Stimulated activated CD4-positive, alpha-beta T cell treated with anti-CD3 and anti-CD28 coated beads, Interleukin-4, amount 100 ng/mL, for 4 hours (primary cell): ENCODE measurements around the gene KIAA0408.
A peak's percentile ranks its signal among the peaks of the same experiment; 100 is the strongest.

Experiments
- DNase-seq, 2 experiments: peaks; one replicate each; pipeline ENCODE4 v3.0.0-alpha.2; 2020

KIAA0408 gene

DNA sequence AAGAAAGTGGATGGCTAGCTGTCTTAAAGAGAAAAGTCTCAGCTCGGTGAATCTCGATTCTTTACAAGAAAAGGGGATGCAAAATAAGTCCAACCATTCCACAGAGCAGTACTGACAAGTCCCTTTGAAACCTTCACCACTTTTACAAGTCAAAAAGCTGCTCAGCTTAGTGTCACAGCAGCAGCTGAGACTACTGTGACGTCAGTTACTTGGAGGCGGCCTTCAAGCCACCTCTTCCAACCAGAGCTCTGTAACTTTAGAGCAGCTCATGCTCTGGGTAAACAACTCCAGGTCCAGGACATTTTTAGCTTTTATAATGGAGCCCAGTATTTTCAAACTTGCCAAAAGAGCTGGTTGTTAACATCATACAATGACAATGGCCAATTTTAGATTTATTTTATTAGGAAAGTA is at the start of gene KIAA0408:
Gene KIAA0408 (minus strand): TSS at position 159 of the 411 bp plus-strand sequence. CDS start 5,408 bp downstream, outside the sequence.
- DNase-seq, result no peak

DNA sequence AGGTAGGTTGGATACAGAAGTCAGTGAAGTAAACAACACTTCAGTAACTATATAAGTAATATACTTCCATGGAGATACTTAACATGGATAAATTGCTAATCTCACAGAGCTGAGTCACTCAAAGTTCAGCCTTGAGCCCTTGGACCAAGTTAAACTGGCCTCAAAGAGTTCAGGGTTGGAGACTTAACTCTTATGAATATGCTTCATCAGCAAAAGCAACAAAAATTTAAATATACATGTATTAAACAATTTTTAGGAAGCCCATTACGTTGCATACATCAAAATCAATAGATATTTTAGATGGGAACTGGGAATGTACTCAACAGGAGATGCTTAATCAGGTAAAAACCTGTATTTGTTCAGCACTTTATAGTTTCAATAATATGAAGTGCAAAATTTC is 47.7 kb upstream of the KIAA0408 start:
- DNase-seq, result no peak

DNA sequence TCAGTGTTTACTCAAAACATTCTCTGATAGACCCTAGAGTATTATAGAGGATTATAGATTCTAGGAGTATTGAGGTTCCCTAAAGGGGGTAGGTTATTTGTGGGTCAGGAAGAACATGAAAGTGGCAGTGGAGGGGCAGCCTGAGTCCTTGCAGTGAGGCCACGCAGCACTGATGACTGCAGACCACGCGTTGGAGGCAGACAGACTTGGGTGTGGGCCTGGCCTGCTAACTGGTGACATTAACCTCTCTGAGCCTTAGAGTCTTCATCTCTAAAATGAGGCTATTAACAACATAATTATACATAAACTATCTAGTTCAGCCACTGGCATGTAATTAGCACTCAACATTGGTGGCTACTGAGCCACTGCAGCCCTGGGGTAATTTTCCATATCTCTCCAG is 43.8 kb upstream of the KIAA0408 start:
- DNase-seq, result no peak

DNA sequence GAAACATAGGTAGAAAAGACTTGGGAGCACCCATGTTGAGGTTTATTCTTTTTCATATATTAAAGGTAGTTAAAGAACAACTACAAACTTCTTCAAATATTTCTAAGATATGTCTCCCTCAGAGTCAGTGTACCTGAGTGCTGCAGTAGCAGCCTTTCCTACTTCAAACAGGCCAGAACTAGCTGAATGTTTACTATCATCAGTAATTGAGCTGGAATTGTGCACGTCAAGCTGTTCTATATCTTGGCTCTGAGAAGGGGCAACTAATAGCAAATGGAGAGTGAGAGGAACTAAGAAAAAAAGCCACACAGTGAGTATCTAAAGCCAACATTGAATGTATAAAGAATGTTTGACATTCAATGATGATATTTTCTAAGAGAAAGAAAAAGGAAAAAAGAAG is 38.2 kb upstream of the KIAA0408 start:
- DNase-seq, result no peak

GRCh38 chr6:127496471-127496870 is 37.3 kb upstream of the KIAA0408 start:
- DNase-seq, result no peak

DNA sequence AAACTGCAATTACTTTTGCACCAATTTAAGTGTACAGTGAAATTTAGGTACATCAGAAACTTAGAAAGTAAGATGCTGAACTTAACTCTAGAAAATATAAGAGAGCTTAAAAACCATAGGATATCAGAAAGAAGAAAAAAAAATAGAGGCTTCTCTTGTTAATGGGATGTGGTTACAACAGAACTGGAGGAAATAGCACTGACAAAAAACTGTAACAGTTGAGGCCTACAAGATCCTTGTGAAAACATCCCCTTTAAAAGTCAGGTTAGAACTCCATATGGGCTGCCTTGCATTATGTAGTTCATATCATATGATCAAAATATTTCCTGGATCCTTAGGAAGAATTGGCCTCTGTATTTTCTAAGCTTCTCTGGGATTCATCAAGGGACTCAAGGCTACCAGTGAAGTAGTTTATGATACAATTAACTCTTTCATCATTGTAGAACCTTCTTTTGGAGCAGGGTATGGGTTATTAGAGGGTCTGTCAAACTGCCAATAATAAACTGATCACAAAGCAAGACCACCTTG is 35.1 kb upstream of the KIAA0408 start:
- no peak for DNase-seq

DNA sequence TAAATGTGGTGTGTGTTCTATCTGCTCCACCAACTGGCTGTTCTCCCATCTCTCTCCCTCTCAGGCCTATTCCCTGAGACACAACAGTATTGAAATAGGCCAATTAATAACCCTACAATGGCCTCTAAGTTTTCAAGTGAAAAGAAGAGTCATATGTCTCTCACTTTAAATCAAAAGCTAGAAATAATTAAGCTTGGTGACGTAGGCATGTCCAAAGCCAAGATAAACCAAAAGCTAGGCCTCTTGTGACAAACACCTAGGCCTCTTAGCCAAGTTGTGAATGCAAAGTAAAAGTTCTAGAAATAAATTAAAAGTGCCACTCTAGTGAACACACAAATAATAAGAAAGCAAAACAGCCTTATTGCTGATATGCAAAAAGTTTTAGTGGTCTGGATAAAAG is 30.1 kb upstream of the KIAA0408 start:
- no peak for DNase-seq

GRCh38 chr6:127486934-127487333 is 27.7 kb upstream of the KIAA0408 start:
- no peak for DNase-seq

- DNase-seq, result no peak
Measured at GRCh38 chr6:127484212-127484863, 25.1 kb upstream of the KIAA0408 start.

DNA sequence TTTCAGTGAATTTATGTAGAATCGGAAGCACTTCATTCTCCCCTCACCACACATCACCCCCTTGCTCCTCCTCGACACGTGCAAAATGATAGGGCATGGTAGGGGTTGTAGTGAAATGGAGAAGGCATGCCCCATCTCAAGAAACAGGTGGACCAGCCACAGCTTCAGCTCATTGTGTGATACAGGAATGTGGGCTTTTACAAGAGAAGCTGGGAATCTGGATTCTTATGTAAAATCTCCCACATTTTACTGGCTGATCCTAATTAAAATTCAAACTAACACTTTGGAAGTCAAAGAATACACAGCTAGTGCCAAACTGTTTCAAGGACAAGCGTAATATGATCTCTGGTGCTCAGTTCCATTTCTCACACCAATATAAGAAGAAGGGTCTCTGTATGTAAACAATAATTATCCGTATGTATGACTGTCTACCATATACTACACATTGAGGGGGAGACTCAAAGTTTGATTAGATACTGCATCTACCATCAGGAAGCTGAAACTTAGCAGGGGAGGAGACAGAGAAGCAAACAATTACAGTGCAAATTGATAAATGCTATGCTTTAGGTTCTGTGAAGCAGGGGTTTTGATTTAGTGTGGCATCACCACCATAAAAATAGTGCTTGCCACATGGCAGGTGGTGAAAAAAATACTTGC is 24.3 kb upstream of the KIAA0408 start:
- no peak for DNase-seq

- no peak for DNase-seq
Measured at GRCh38 chr6:127482325-127482724, 23.1 kb upstream of the KIAA0408 start.

DNA sequence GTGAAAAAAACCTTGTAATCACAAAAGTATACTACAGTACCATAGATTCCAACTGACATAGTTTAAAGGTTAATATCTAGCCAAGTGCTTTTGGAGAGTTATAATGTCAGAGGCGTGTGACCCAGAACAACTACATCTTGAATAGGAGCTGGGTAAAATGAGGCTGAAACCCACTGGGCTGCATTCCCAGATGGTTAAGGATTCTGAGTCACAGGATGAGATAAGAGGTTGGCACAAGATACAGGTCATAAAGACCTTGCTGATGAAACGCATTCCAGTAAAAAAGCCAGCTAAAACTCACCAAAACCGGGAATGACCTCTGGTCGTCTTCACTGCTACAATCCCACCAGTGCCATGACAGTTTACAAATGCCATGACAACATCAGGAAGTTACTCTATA is 22.4 kb upstream of the KIAA0408 start:
- no peak for DNase-seq

DNA sequence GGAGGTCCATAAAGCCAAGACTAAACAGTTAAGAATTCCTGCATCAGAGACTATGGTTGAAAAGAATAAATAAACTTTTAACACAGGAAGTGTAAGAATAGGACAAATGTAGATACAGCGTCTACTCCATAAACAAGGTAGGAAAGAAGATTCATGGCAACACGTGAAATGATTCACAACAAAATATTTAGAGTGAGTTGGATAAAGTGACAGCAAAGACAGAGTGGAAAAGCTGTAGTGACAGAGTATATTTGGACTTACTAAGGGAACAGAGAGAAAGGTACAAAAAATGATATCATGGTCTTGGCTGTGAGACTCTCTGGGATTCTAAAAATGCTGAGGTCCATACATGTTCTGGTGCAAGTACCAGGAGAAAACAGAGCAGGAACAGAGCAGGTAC is 21.9 kb upstream of the KIAA0408 start:
- no peak for DNase-seq

- DNase-seq, result no peak
Measured at GRCh38 chr6:127477658-127478057, 18.5 kb upstream of the KIAA0408 start.

- DNase-seq, result no peak
Measured at GRCh38 chr6:127475823-127476176, 16.6 kb upstream of the KIAA0408 start.

GRCh38 chr6:127475135-127475822 is 16.1 kb upstream of the KIAA0408 start:
- peak in 1 of 2 experiments; percentile 4 for DNase-seq

DNA sequence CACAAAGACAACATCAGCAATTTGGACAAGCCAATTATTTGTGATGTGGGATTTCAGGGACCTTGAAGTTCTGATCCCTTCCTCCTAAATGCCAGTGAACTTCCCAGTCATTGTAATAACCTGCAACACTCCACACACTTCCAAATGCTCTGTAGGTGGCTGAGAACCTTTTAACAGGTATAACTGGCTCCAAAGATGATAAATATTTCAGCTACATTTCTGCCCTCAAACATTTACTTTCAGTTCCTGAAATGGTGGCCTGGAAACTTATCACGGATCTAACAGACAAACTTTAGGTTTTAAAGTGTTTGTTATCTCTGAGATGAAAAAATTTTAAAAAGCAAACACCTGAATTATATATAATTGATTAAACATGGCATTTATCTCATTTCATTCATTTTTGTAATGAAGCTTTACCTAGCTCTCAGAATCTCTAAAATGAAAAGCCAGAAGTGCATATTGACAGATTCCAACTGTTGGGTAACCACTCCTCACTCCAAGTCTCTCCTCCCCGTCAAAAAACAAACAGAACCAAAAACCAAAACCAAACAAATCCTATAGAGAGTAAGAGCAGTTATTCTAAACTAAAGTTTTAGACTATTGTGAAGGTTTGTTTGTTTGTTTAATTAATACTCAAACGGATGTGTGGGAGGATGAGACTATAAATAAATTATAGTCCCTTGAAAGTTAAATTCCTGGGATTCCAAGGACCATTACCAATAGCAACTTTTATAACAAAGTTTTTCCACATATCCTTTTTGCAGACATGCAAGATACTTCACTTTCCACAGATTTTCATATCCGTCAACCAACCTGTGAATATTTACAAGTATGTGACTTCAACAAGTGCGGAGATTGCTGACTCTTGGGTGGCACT is 12.4 kb upstream of the KIAA0408 start:
- no peak for DNase-seq

DNA sequence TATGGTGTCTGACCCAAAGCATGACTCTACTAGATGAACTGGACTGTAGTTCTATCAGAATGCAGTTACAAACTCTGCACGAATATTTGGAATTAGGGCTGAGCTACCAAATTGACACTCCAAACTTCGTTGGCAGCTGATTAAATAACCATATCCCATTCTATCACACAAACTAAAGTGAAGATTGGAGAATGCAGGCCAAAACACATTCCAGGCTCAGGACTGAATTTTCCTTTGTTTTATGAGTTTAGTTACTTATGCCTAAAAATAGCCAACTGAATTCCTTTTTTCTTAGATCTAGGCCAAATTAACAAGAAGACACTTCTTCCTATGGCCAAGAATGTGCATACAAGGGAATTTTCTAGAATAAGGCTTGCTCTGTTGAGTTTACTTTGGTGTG is 9.7 kb upstream of the KIAA0408 start:
- no peak for DNase-seq

GRCh38 chr6:127466416-127466815 is 7.2 kb upstream of the KIAA0408 start:
- DNase-seq, result no peak

DNA sequence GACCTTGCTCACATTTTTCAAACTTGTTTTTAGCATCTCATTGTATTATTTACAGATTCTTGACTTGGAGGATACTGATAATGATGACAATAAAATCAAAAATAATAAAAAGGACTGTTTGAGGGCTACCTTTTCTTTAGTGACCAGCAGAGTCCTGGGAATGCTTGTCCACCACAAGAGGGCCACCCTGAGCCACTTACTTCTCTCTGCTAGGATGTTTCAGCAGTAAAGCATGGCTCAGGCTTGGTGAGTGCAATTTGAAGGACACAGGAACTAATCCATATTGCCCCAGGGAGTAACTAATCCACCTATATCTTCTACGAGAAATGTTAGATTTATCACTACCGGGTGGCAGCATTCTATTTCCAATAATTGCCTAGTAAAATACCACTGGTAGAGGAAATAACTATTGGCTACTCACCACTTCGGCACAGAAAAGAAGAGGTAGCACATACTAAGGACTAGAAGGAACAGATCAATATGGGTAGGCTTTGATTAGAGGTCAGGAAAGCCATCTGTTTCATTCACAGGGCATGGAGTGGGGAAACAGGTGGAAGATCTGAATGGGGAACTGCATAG is 5.8 kb upstream of the KIAA0408 start:
- peak; percentile 58 to 60 for DNase-seq

DNA sequence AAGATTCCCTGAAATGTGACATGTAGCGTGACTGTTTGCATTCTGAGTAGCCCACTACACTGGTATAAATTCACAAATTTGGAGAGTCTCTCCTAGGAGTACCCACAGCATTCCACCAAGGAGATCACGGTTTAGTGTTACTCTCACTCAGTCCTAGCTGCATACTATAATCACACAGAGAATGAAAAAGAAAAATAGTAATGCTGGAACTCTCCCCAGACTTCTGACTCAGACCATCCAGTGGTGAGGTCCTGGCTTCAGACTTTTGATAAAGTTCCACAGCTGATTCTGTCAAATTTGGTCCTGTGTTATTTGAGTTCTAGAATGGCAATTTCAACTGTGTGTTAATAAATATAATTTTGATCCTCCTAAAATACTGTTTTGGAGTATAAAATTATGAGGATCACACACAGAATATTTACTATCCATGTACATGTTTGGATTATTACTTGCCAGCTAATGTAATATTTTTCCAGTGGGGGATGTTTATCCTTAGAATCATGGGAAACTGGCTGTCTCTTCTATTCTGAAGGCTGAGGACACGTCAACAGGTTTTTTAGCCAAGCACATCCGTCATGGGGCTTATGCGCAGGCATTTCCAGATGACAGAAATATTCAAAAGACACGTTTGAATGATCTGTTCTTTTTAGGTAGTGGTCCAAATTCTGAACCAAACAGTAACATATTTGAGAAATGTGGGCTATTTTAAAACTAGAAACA is 5.1 kb upstream of the KIAA0408 start:
- no peak for DNase-seq

DNA sequence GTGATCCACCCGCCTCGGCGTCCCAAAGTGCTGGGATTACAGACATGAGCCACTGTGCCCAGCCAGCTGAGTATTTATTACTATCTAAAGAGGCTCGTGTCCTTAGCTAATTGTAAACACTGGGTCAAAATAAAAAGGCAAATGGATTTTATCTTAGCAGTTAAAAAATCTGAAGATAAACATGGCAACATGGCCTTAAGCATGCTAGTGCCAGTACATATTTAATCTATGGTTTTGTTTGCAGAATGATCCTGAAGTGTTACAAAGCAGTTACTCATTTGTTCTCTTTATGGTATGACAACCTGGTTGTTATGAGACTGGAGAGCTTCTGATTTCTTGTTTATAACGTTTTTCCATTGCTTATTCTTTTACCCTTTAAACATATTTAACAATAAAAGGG is 3.9 kb upstream of the KIAA0408 start:
- DNase-seq, result no peak
